Measurements from ENCODE around the gene PRM3.
"Not testable (repeated sequence)": the region's sequence is repeated elsewhere in the genome, so short reads cannot be mapped to it uniquely, and the experiment has no call there.

The PRM3 gene

DNA sequence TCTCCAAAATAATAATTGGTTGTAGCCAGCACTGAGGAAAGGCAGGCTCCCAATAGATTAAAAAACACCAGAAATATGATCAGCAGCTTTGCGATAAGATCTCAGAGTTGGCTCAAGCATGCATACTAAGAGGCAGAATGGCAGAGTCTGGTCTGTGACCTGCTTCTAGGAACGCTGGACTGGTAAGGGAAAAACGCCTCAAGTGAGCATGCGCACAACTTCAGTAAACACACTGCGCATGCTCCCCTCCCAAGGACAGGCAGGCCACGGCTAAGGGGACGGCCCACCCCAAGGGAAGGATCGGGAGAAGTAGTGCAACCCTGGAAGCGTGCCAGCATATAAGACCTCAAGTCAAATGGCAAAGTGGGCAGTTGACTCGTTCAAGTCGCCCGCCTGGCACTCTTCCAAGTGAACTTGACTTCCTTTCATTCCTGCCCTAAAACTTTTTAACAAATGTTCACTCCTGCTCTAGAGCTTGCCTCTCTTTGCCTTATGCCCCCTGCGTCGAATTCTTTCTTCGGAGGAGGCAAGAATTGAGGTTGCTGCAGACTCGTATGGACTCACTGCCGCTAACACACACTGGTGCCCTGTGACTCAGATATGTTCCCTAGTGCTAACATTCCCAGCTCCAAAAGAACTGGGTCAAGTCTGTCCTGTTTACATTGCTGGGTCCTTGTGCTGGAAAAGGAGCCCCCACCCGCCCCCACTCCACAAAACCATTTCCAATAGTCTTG is 30.1 kb upstream of the PRM3 start:
- peak; percentile 11 for DNase-seq

DNA sequence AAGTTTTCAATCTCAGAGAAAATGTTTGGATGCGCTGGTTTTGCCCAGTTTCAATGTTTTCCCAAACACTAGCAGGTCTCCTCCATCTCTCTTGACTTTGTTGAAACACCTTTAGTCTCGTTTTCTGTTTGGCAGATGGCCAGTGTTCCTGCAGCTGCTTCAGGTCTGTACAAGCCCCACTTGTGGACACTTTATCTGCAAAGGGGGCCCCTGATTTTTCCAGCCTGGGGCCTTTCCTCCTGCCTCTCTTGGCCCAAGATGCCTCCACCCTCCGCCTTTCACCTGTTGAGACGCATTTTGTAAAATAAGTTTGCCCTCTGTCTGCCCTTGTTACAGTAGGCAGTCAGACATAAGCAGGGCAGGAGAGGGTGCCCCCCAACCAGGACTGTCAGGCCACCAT is 29.5 kb upstream of the PRM3 start:
- peak; percentile 66 for DNase-seq

DNA sequence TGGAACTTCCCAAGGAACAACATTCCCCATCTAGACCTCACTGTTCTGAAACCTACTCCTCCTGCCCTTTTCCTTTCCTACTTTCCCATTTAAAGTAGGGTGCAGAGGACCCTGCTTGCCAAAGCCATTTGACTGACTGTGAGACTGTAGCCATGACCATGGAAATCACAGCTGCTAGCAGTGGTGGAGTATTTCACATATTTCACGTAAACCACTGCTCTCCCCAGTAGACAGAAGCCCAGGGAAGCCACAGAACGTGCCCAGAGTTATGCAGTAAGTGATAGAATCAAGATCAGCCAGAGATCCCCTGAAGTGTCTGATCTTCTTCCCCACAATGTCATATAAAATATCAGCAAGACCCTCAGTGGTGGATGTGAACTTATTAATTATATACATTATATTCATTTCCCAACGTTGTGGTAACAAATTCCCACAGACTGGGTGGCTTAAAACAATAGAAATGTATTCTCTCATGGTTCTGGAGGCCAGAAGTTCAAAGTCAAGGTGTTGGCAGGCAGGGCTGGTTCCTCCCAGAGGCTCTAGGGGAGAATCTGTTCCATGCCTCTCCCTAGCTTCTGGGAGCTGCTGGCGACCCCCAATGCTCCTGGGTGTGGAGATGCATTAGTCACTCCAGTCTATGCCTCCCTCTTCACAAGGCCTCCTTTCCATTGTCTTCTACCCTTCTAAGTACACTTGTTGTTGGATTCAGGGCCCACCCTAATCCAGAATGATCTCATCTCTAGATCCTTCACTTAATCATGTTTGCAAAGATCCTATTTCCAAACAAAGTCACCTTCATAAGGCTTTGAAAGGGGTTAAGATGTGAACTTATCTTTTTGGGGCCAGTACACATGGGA is 28.4 kb upstream of the PRM3 start:
- DNase-seq: no peak

DNA sequence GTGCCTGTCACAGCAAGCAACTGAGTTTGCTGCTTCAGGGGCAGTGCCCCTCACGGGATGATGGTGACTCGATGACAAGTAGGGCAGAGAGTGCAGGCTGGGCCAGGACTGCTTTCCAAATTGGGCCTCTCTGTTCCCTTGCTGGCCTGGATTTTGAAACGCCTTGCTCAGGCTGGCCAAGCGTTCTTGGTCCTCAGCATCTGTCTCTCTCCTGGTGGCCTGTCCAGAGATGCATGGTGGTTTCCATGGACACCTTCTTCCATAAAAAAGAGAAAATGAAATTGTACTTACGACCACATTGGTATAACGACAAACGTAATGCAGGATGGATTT is 27.1 kb upstream of the PRM3 start:
- DNase-seq: no peak

DNA sequence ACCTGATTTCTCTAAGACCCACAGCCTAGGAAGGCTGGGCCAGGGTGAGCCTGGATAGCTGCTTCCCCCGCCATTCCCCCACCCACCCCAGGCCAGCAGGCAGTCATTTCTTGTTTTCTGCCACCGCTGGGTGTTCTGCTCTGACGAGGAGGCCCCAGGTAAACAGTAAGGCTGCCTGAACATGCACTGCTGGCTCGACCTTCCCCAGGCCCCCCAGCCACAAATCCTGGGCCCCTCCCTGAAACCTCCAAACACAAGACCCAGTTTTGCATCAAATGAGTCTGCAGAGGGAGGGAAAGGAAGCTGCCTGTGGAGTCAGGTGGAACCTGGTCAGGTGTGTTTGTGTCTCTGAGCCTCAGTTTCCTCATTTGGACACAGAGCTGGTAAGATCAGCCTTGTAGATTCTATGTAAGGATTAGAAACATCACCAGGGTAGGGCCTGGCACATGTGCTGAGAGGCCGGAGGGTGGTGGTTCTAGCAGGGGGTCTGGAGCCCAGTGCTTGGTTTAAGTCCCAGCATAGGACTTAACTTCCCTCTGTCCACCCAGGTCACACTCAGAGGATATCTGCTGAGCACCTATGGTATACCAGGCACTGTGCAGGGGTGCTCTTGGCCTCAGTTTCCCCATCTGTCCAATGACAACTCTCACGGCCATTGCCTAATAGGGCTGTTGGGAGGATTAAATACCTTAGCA is 26.6 kb upstream of the PRM3 start:
- DNase-seq: no peak

DNA sequence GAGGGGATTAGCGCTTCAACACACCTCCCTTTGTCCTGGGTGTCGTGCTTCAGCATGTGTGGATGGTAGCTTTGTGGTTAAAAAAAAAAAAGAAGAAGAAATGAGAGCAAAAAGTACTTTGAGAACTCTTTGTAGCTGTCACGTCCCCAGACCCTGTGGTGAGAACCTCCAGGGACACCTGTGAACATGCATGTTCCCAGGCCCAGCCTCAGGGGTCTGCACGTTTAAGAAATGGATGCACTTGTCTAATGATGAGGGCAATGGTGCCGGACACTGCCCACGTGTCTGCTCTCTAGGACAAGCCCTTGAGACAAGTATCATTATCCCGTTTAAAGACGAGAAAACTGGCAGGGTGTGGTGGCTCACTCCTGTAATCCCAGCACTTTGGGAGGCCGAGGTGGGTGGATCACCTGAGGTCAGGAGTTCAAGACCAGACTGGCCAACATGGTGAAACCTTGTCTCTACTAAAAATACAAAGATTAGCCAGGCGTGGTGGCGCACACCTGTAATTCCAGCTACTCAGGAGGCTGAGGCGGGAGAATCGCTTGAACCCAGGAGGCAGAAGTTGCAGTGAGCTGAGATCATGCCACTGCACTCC is 25.6 kb upstream of the PRM3 start:
- not testable (repeated sequence) for DNase-seq

DNA sequence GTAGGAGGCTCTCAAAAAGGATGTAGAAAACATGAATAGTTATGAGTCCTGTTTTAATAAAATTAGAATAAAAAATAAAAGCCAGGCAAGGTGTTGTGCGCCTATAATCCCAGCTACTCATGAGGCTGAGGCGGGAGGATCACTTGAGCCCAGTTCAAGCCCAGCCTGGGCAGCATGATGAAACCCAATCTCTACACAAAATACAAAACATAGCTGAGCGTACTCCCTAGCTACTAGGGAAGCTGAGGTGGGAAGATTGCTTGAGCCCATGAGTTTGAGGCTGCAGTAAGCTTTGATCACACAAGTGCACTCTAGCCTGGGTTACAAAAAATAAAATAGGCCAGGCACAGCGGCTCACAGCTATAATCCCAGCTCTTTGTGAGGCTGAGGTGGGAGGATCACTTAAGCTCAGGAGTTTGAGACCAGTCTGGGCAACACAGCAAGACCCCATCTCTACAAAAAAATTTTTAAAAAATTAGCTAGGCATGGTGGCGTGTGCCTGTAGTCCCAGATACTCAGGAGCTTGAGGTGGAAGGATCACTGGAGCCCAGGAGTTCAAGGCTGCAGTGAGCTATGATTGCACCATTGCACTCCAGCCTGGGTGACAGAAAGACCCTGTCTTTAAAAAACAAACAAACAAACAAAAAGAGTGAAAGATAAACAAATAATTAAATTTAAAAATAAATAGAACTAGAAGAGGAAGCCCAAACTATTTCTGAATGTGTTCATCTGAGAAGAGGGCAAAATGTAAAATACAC is 24.9 kb upstream of the PRM3 start:
- no peak for DNase-seq

DNA sequence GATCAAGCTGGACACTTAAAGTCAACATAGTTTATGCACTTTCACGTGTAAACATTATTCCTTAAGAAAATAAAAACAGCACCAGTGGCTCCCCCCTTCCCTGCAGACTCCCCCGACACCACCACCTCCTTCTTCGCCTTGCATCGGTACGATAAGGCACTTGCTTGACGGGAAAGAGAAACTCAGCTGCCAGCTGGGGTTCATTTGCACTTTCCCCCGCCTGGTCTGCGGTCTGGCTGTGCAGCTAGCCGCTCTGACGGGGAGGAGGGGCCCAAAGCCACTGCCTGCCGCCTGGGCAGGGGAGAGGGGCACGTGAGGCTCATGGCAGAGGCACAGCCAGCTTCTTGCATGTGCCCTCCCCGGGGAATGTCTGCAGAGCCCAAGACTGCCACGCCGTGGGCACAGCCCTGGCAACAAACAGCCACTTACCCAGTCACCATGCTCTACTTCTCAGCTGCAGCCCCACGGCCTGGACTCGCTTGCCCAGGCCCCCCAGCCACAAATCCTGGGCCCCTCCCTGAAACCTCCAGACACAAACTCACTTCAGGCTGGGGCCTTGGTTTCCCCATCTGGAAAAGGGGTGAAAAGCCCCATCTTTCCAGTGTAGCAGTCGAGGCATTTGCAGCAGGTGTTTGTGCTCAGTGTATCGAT is 24.2 kb upstream of the PRM3 start:
- DNase-seq: peak; percentile 45

DNA sequence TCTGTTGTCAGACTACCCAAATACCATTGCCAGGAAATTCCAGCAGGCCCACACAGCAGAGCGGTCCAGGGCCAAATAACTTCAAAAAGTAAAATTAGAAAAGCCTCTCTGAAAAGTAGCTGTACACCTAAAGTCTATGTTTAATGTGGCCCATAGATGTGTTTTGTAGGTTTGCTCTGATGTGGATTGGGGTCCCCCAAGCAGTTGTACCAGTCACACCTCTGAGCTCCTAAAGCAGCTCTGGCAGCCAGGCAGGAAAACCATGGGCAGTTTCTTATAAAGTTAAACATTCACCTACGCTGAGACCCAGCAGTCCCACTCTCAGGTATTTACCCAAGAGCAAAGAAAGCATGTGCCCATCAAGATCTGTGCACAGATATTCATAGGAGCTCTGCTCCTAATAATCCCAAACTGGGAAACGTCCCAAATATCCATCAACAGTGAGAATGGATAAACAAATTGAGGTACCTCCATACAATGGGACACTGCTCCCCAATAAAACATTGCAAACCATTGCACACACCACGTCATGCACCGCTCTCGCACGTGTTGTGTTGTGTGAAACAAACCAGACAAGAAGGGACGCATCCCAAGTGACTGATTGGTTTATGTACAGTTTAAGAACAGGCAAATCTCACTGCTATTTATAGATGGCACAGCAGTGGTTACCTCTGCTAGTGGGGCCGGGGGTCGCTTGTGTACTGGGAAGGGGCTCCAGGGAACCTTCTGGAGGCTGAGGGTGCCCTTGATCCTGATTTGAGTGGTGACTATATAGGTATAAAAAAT is 23.5 kb upstream of the PRM3 start:
- no peak for DNase-seq

DNA sequence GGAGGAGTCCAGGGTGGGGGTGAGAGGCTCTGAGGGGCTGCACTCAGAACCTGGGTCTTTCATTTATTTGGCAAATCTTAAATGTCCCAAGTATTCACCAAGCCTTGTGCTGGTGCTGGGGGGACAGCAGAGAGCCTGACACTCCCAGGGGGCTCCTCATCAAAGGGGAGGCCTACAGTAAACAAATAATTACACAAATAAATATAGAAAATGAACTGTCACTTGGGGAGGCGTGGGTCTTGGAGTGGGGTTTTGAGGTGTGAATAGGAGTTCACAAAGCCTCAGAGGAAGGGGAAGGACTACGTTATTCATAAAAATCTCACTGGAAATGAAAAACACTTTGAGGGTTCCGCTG is 22.9 kb upstream of the PRM3 start:
- DNase-seq: no peak

DNA sequence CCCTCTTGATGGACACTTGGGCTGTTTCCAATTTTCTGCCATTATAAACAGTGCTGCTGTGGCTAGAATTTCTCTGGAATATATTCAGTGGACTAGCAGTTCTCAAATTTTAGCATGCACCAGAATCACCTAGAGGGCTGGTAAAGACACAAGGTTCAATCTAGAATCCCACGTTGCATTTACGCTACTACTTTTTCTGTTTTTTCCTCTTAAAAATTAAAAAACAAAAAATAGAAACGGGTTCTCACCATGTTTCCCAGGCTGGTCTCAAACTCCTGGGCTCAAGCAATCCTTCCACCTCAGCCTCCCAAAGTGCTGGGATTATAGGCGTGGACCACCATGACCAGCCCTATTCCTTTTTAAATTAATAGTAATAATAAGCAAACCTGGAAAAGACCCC is 22.2 kb upstream of the PRM3 start:
- no peak for DNase-seq

DNA sequence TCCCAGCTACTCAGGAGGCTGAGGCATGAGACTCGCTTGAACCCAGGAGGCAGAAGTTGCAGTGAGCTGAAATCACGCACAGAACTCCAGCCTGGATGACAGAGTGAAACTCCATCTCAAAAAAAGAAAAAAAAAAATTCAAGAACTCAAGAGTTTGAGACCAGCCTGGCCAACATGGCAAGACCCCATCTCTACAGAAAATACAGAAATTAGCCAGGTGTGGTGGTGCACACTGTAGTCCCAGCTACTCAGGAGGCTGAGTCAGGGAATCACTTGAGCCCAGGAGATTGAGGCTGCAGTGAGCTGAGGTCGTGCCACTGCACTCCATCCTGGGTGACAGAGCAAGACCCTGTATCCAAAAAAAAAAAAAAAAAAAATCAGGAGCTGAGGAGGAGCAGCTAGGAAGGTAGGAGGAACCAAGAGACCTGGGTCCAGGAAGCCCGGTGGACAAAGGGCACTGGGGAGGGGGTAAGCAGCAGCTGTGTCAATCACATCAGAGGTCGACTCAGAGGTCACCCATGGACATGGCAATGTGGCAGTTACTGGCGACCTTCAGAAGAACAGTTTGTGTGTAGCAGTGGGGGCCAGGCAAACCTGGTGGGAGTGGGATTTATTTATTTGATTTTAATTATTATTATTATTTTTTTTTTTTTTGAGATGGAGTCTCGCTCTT is 18.8 kb upstream of the PRM3 start:
- DNase-seq: no peak

DNA sequence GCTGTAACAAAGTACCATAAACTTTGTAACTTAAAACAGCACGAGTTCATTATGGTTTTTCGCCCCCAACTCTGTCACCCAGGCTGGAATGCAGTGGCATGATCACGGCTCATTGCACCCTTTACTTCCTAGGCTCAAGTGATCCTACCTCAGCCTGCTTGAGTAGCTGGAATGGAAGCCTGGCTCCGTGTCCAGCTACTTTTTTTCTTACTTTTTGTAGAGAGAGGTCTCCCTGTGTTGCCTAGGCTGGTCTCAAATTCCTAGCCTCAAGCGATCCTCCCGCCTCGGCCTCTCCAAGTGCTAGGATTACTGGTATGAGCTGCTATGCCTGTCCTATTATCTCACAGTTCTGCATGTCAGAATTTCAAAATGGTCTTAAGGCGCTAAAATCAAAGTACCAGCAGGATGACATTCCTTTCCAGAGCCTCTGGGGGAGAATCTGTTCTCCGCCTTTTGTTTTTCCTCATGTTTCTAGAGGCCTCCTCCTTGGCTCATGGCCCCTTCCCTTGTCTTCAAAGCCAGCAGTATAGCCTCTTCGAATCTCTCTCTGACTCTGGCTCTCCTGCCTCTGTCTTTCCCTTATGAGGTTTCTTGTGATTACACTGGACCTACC is 17.8 kb upstream of the PRM3 start:
- no peak for DNase-seq

DNA sequence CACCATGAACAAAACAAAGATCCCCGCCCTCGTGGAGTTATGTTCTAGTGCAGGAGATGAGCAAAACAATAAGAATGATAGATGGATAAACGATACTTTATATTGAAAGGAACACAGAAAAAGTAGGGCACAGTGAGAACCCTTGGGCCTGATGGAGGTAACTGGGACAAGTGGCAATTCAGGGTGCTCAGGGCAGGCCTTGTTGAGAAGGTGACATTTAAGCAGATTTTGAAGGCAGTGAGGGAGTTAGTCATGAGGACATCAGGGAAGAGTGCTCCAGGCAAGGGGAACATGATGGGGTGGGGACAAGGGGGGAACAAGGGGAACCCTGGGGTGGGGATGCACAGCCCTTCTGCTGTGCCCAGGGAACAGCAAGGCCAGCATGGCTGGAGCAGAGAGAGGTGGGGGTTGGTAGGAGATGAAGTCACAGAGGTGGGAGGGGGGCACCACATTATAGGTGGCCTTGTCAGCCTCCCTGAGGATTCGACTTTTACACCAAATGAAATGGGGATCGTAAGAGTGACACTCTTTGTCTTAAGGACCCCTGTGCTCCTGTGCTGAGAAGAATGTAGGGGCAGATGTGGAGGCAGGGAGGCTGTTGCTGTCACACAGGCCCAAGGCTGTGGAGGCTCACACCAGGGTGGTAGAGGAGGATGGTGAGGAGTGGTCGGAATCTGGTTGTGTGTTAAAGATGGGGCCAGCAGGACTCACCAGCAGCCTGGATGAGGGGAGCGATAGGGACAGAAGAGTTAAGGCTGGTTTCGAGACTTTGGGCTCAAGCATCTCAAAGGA is 16.9 kb upstream of the PRM3 start:
- no peak for DNase-seq

DNA sequence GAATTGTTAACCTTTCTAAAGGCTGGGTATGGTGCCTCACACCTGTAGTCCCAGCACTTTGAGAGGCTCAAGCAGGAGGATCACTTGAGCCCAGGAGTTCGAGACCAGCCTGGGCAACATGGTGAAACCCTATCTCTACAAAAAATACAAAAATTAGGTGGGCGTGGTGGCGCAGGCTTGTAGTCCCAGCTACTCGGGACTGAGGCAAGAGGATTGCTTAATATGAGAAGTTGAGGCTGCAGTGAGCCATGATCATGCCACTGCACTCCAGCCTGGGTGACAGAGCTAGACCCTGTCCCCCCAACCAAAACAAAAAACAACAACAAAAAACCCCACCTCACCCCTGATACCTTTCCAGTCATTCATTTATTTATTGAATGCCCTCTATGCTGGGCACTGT is 16.3 kb upstream of the PRM3 start:
- DNase-seq: not testable (repeated sequence)

DNA sequence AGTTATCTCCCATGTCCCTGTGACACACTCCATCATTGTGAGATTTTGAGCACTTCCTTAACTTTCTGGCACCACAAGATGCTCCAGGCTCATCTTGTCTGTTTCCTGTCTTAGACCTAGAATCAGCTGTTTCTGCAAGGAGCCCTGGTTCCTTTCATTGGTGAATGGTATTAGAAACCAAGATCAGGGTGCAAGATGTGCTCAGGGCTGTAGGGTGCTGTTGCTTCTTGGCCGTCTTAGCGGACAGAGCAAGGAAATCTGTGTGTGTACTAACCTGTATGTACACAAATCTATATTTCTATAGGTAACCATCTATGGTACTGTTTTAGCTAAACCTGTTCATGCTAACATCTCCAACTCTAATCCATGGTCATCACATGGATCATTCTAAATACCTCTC is 15.8 kb upstream of the PRM3 start:
- no peak for DNase-seq

DNA sequence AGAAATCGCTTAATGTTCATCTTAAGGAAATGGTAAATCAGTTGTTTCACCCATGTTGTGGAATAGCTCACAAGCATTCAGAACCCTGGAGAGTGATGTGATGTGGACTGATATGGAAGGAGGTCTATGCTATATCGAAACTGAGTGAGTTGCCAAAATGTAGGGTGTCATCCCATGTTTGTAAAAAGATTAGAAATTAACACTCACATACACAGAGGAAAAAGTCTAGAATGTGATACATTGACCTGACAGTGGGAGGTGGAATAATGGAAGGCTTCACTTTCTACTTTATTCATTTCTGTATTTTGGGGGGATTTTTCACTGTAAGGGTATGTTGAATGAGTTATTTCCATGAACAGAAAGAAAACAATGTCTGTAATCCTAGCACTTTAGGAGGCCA is 12.4 kb upstream of the PRM3 start:
- DNase-seq: no peak

DNA sequence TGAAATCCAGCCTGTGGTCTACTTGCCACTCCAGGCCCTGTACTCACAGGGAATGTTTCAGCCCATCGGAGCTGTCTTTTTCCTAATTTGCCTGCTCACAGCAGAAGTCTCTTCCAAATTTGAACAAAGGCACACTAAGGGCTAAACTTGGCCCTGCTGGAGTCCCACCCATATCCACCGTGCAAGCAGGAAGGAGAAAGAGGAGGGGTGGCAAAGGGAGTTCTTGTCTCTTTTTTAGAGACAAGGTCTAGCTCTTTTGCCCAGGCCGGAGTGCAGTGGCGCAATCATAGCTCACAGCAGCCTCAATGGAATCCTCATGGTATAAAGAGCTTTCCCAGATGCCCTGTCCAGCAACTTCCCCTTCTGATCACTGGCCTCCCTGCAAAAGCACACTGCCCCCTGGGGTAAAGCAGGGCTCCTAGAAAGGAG is 10.4 kb upstream of the PRM3 start:
- DNase-seq: no peak

Data from NCI-H774 (cell line).